Left lobe of liver (tissue), 2 donors: ENCODE data around the gene OLA1. TPM values are rescaled to one million over a fixed set of nuclear protein-coding genes. Genes with fewer than 3 reads are reported as not detected.

Experiments used
- ATAC-seq: fragments of 200-7000 bp; cut with Tn5 transposase; one replicate; pipeline ENCODE4 v1.9.1; 2020; ENCODE audit warnings: mild to moderate bottlenecking, moderate library complexity
- DNase-seq: peaks from one replicate; pipeline ENCODE4 v3.0.0-alpha.2; 2020; ENCODE audit warnings: low spot score
- total RNA-seq: library from RNA; stranded (reverse); gene quantifications from one replicate; pipeline ENCODE4 v1.2.1, GENCODE V29; 2021
- donor health status: DM: no; HTN: no; CAD: no; lungs with moderate emphysema.
- donor health status: DM: no; HTN: yes; CAD: no.

OLA1 gene
- total RNA-seq, 1 donor from 2014 or later, result 20.0 TPM

DNA sequence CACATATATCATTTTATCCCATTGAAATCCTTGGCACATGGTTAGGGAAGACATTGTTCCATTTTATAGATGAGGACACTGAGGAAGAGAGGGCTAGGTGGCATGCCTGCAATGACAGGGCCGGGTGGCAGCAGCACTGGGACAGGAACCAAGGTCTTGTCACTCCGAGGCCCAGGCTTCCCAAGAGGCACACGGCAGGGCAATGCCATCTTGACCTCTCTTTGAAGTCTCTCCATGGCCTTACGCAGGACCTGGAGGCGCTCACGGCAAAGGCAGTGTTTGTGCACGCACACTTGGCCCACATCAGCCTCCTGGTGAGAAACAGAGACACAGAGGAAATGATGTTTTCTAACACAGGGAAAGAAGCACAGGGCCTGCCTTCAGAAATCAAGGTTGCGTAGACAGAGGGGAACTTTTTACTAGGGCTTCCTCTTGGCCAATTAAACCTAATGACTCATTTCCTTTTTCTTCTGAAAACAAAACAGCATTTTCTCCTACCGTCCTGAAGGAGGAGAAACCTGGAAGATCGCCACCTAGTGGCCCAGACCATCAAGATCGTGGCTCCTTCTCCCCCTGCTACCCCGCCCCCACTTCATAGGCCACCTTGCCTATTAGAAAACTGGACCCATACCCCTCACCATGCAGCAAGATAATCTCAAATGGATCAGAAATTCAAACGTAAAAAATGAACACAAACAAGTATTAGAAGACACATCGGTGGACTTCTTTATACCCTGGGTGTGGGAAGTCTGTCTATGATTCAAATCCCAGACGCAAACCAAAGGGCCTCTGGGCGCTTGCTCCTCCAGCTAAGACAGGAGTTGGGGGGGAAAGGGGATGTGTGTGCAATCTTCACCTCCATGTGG is 208.5 kb downstream of the OLA1 start:
- ATAC-seq (peak; percentile 96), DNase-seq (peak; percentile 81)

- no peak for ATAC-seq
- DNase-seq, result no peak
These were observed 209.9 kb downstream of the OLA1 start for GRCh38 chr2:174038462-174038861.

- DNase-seq, result no peak
- ATAC-seq, result no peak
These were observed 211.5 kb downstream of the OLA1 start for GRCh38 chr2:174036825-174037224.

DNA sequence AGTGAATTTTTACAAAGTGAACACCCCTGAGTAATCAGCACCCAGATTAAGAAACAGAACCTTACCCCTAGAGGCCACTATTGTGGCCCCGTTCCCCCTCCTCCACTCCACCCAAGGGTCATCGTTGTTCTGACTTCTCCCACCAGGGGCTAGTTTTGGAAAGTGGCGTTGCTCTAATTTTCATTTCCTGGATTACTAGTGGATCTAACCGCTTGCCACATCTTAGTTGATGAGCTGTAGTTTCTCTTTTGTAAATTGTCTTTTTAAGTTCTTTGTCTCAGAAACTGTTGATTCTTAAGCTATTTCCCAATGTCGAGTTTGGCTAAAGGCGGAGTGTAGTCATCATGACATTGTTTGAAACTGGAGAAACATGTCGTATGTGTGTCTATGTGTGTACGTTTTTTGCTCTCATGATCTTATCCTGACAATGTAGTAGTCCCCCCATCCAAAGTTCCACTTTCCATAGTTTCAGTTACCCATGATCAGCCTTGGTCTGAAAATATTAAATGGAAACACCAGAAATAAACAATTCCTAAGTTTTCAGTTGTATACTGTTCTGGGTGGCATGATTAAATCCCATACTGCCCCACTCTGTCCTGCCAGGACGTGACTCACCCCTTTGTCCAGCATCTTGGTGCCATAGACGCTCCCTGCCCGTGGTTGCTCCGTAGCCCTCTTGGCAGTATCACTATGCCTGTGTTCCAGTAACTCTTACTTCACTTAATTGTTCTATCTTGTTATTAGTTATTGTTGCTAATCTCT is 212.2 kb downstream of the OLA1 start:
- DNase-seq (no peak), ATAC-seq (no peak)

- ATAC-seq (no peak), DNase-seq (no peak)
These were observed 213.2 kb downstream of the OLA1 start for GRCh38 chr2:174035117-174035635.

- DNase-seq (no peak), ATAC-seq (no peak)
These were observed 215.2 kb downstream of the OLA1 start for GRCh38 chr2:174033163-174033550.

- DNase-seq, result peak; percentile 6
- no peak for ATAC-seq
These were observed 217.1 kb downstream of the OLA1 start for GRCh38 chr2:174031226-174031625.

- ATAC-seq (peak; percentile 67), DNase-seq (peak; percentile 46)
These were observed 219.4 kb downstream of the OLA1 start for GRCh38 chr2:174028935-174029334.

GRCh38 chr2:174027956-174028355 is 220.4 kb downstream of the OLA1 start:
- DNase-seq, result no peak
- ATAC-seq, result no peak

DNA sequence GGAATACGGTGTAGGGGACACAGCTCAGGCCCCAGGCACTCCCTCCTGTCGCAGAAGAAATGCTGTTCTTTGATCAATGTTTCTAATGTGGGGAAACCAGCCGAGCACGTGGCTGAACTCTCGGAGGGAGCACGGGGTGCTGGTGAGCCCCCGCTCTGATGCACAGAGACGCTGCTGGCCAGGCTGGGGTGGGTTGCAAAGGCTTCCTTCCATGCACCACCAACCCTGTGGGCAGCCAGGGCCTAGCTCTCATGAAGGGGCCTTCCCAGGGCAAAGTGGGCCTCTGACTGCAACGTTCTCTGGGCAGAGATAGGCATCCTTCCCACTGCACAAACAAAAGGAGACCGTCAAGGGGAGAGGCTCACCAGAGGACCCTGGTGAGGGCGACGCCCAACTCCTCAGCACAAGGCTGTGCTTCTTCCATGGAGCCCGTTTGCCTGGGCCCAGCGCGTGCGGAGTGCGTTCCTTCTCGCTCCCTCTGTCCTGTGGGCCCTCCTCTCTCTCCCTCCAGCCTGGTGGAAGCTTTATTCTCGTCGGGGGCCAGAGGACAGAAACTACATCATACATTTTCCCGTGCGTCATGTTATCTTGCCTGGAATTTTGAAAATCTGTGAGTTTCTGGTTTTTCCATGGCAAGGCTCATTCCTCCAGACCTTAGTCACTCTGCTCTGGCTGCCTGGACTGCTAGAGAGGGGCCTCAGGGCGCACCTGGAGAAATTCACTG is 222.0 kb downstream of the OLA1 start:
- ATAC-seq (no peak), DNase-seq (no peak)

DNA sequence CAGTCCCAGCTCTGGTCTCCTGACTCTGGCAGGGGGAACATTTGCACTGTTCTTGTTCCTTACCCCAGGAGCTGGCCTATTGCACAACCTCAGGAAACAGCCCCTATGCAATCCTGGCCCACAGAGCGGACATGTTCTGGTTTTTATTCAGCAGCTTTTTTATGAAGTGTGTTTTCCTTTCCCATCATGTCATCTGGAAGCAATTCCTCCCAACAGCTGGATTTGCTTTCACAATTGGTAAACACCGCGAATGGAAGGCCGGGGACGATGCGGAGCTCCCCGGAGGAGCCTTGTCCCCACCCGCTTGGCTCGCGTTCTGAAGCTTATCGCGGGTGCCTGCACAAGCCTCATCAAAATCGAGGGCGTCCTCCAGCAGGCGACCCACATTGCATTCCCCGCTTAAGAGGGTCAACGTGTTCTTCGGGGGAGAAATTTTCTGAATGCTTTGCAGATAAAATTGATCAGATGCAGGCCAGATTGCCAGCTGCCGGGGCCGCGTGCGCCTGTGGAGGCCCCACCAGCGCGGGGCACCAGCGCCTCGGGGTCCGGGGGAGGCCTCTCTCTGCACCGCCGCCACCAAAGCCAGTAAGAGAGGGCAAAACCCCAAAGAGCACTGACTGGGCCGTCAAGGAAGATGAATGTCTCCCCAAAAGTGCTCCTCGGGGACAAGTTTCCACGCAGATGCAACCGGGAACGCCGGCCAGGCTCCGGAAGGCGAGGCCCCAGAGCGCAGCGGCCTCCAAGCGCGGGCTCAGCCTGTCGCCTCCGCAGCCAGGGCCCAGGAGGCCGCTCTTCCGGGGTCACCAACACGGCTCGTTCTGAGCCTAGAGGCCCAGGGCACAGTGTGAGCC is 222.8 kb downstream of the OLA1 start:
- no peak for DNase-seq
- ATAC-seq, result peak; percentile 66

GRCh38 chr2:174024524-174025270 is 223.6 kb downstream of the OLA1 start:
- no peak for DNase-seq
- peak; percentile 31 for ATAC-seq

DNA sequence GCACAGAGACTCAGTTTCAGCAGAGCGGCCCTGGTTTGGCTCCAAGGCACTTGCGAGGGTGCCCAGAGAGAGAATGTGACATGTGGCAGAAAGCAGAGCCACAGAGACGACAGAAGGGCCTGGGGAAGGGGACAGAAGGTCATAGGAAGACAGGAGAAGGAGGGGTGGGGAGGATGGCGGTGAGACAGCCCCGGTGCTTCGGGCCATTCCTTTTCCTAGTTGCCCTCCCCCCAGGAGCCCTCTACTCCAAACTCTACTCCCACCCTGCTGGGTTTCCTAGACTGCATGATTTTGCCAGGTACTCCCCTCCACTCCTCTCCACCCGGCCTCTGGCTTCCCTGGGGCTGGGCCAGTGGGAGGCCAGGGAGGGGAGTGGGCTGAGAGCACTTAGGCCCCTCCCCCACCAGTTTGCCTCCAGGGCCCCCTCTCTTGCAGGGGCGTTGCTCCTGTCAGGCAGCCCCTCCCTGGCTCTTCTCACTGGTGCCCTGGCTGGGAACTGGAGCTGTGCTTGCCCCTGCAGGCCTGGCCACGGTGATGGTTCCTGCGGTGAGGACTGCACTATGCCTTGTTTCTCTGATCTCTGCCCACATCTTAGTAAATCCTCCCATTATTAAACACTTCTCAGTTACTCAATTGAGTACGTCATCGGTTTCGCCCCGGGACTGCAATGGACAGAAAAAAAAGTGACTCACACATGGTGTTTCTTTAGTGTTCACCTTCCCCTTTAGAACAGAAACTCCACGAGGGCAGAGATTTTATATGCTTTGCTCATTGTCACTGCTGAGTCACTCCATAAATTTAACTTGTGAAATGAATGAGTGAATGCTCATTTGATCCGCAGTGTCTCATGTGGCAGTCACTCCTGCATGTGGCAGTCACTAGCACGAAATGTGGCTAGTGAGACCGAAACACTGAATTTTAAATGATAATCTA is 224.5 kb downstream of the OLA1 start:
- ATAC-seq, result peak; percentile 8
- no peak for DNase-seq

Other genes with a start within 250 kb of the OLA1 start
- gene SP9, start 86.4 kb upstream of the OLA1 start, total RNA-seq, result not detected
- 17.8 TPM for gene SCRN3, start 147.2 kb upstream of the OLA1 start, total RNA-seq
- 9.3 TPM for gene GPR155, start 238.5 kb upstream of the OLA1 start, total RNA-seq